ENCODE measurements around the gene ITGA2B. TPM values are rescaled to one million over a fixed set of nuclear protein-coding genes. Genes with fewer than 3 reads are reported as not detected.

The ITGA2B gene
- total and polyA plus RNA-seq, 2 experiments from 2014 or later: 13.3 to 13.9 TPM

- TF ChIP-seq ZNF462 (CRISPR knock-in tag; IDR thresholded peaks at IDR 0.05) (no peak), CTCF (conservative IDR thresholded peaks at IDR 0.05; ENCODE audit: low read depth in 2 of 2) (no peak)
Observed at GRCh38 chr17:44424828-44425461, 35.5 kb upstream of the ITGA2B start (continued).

GRCh38 chr17:44417553-44417952 lies 28.1 kb upstream of the ITGA2B start:
- Histone ChIP-seq H3K27me3 (ENCODE audit: insufficient read depth) (no peaks in the 10 kb centered on the region), H3K79me2 (replicated peaks; ENCODE audit: insufficient read depth) (no peaks in the 10 kb centered on the region), H3K27ac (ENCODE audit: low read depth) (no peak overlapping the region), H3K4me1 (ENCODE audit: insufficient read depth) (no peaks in the 10 kb centered on the region), H3K4me3 (no peak overlapping the region), H4K20me1 (replicated peaks; ENCODE audit: insufficient read depth) (peaks cover 10% of the 10 kb centered on the region), H3K36me3 (ENCODE audit: insufficient read depth) (0 out of 2 replicates have a peak, but pooled peaks cover 5% of the 10 kb centered on the region), H2AFZ (no peak overlapping the region), H3K4me2 (no peak overlapping the region), H3K9me2 (ENCODE audit: insufficient read depth) (no peaks in the 10 kb centered on the region), H3F3A (replicated peaks; ENCODE audit: low read depth) (no peaks in the 10 kb centered on the region)
- ATAC-seq (no peak), DNase-seq (ENCODE audit: low spot score) (no peak)
- no peaks in the 10 kb centered on the region for H3K9me3 Mint-ChIP-seq
- no peaks in the 10 kb centered on the region for H3K4me1 Mint-ChIP-seq
- peaks cover 25% of the 10 kb centered on the region; the same call in 2 of the 3 replicates for H3K36me3 Mint-ChIP-seq (ENCODE audit: low read depth)
- H3K27ac Mint-ChIP-seq: no peak overlapping the region
- no peaks in the 10 kb centered on the region for H3K27me3 Mint-ChIP-seq (ENCODE audit: insufficient read depth, low read depth, poor library complexity)
- H3K4me3 Mint-ChIP-seq: no peak overlapping the region
- TF ChIP-seq ZNF462 (CRISPR knock-in tag; IDR thresholded peaks at IDR 0.05): no peak
- no peak for TF ChIP-seq CREB1 (CRISPR knock-in tag; IDR thresholded peaks at IDR 0.05; ENCODE audit: low read depth)
- no peak for TF ChIP-seq ZNF114 (CRISPR knock-in tag; IDR thresholded peaks at IDR 0.05)
- no peak for TF ChIP-seq EZH2 (IDR thresholded peaks at IDR 0.05; ENCODE audit: low read depth, unreplicated experiment)
